ENCODE data around the gene LENG9. TPM values are rescaled to one million over a fixed set of nuclear protein-coding genes. Genes with fewer than 3 reads are reported as not detected.

The LENG9 gene
- total and polyA plus RNA-seq, 2 of the 13 experiments (the other 11 are each of a cell fraction or from before 2014, with no cell fraction given), result 0.75 to 2.9 TPM

GRCh38 chr19:54448774-54449700 lies 14.5 kb downstream of the LENG9 start, which contains the start of gene LENG8 (continued):
- TF ChIP-seq ZNF557 (CRISPR knock-in tag; IDR thresholded peaks at IDR 0.05) (no peak), KLF11 (CRISPR knock-in tag; IDR thresholded peaks at IDR 0.05) (no peak), SATB2 (CRISPR knock-in tag; IDR thresholded peaks at IDR 0.05) (0 out of 2 replicates have a peak, but pooled peaks have one; percentile 30), ZSCAN25 (CRISPR knock-in tag; IDR thresholded peaks at IDR 0.05) (peak; percentile 68; the same call in 1 of the 2 replicates), KLF12 (CRISPR knock-in tag; IDR thresholded peaks at IDR 0.05; ENCODE audit: borderline replicate concordance) (peak; percentile 95), ZMAT5 (CRISPR knock-in tag; IDR thresholded peaks at IDR 0.05; ENCODE audit: borderline replicate concordance, low read depth) (no peak), POLR2AphosphoS2 (IDR thresholded peaks at IDR 0.05; ENCODE audit: low read depth, low read length) (no peak), SALL2 (CRISPR knock-in tag; IDR thresholded peaks at IDR 0.05) (peak; percentile 65), ZNF761 (CRISPR knock-in tag; conservative IDR thresholded peaks at IDR 0.05) (no peak; the same call in none of the 2 replicates), CCDC6 (CRISPR knock-in tag; IDR thresholded peaks at IDR 0.05) (peak; percentile 78; the same call in 1 of the 2 replicates), NBN (conservative IDR thresholded peaks at IDR 0.05) (no peak), ZNF543 (CRISPR knock-in tag; IDR thresholded peaks at IDR 0.05) (peak; percentile 93), SMC3 (IDR thresholded peaks at IDR 0.05; ENCODE audit: low read length) (no peak), KAT7 (CRISPR knock-in tag; IDR thresholded peaks at IDR 0.05; ENCODE audit: borderline replicate concordance) (no peak; the same call in 1 of the 2 replicates), REST (IDR thresholded peaks at IDR 0.05; ENCODE audit: borderline replicate concordance in 1 of 2, low read depth in 1 of 2, low read length in 2 of 2) (0 out of 4 replicates have a peak, but pooled peaks of 1 of the 2 experiments have one; percentile 6), ZBTB42 (CRISPR knock-in tag; IDR thresholded peaks at IDR 0.05) (0 out of 2 replicates have a peak, but pooled peaks have one; percentile 55), ELF1 (CRISPR knock-in tag; IDR thresholded peaks at IDR 0.05) (peak; percentile 95), THYN1 (CRISPR knock-in tag; IDR thresholded peaks at IDR 0.05; ENCODE audit: borderline replicate concordance, low read depth) (no peak), NR2F2 (IDR thresholded peaks at IDR 0.05; ENCODE audit: borderline replicate concordance, low read depth) (no peak), ZNF335 (CRISPR knock-in tag; IDR thresholded peaks at IDR 0.05) (no peak), ZNF138 (CRISPR knock-in tag; IDR thresholded peaks at IDR 0.05; ENCODE audit: low read depth) (peak; percentile 89), E2F5 (CRISPR knock-in tag; conservative IDR thresholded peaks at IDR 0.05) (peak; percentile 16; the same call in 1 of the 2 replicates)
- TF ChIP-seq, protein P1, sequence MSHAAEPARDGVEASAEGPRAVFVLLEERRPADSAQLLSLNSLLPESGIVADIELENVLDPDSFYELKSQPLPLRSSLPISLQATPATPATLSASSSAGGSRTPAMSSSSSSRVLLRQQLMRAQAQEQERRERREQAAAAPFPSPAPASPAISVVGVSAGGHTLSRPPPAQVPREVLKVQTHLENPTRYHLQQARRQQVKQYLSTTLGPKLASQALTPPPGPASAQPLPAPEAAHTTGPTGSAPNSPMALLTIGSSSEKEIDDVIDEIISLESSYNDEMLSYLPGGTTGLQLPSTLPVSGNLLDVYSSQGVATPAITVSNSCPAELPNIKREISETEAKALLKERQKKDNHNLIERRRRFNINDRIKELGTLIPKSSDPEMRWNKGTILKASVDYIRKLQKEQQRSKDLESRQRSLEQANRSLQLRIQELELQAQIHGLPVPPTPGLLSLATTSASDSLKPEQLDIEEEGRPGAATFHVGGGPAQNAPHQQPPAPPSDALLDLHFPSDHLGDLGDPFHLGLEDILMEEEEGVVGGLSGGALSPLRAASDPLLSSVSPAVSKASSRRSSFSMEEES (CRISPR knock-in tag; IDR thresholded peaks at IDR 0.05), result peak; percentile 76; the same call in 1 of the 2 replicates

Data from HepG2 (cell line).